NCI-H524 (cell line): ENCODE measurements around the gene BMI1.

Experiments
- DNase-seq, 2 experiments: peaks; one replicate each; lab custom pipeline; 2025; lab: John Stamatoyannopoulos, UW

Gene BMI1

DNA sequence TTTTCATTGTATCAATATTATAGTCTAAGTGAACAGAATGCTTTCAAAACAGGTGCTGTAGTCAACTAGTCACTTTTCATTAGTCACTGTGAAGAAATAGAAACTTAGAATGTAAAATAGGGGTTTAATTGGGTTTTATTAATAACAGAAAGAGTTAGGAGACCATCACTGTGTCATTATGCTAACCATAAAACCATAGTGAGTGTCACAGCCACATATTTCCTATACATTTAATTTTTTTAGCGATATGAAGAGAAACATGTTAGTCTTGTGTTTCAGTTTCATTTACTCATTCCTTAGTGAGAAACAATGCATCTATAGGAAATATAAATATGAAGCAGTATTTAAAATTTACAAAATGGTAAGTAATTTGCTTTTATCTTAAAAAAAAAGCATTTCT, 46.6 kb downstream of the BMI1 start:
- no peak for DNase-seq

- DNase-seq = no peak
These were observed 47.5 kb downstream of the BMI1 start for GRCh38 chr10:22368402-22368801.

DNA sequence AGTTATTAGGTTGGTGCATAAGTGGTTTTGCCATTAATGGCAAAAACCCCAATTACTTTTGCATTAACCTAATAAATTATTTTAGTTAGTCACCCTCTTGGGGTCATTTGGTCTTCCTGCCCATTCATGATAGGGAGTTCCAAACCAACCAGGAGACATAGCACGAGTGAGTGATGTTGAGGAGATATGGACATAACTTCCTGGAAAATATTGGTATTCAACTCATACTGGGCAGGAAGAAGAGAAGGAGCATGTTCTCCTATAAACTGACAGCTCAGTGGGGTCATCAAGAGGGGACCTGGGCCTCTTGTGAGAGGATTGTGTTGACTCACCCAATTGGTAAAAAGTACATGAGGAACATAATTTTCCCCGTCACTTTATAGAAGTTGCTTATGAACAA, 48.1 kb downstream of the BMI1 start:
- DNase-seq = no peak

DNA sequence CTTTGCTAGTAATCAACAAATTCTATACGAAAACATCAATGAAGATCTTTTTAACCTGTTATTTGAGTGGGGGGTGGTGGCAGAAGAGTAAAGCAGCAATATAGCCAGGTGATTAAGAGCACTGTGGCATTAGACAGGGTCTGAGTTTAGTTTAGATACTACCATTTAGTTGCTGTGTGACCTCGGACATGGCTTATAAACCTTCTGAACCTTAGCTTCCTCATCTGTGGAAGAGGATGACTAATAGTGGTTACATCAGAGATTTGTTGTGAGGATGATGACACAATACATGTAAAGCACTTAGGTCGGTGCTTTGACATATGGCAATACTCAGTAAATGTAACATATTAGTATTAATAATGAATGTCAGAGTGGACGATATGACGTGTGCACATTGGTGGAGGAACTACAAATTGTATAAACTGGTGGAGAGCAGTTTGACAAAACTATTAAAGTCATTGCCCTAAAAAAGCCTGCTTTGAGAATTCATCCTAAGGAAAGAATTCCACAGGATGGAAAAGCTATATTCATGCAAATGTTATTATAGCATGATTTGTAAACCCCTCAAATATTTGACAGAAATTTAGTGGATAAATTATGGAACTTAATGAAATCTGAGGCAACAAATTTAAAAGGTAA, 48.7 kb downstream of the BMI1 start:
- no peak for DNase-seq

GRCh38 chr10:22370320-22370719, 49.4 kb downstream of the BMI1 start:
- no peak for DNase-seq

DNA sequence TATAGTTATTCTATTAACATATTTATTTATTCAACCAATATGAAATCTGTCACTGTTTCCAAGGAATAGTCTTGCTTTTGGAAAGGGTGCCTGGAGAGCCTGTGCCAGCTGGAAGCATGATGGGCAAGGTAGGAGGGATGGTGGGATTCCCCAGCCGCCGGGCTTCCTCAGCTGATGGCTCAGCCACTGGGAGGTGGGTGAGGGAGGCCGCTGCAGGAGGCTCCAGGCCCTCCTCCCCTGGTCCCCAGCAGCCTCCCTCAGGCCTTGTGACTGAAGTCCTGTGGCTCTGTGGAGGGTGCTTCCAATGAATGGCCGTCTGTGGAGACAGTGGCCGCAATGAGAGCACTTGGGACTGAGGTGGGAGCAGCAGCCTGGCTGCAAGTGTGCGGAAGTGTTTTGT, 51.4 kb downstream of the BMI1 start:
- DNase-seq = no peak

DNA sequence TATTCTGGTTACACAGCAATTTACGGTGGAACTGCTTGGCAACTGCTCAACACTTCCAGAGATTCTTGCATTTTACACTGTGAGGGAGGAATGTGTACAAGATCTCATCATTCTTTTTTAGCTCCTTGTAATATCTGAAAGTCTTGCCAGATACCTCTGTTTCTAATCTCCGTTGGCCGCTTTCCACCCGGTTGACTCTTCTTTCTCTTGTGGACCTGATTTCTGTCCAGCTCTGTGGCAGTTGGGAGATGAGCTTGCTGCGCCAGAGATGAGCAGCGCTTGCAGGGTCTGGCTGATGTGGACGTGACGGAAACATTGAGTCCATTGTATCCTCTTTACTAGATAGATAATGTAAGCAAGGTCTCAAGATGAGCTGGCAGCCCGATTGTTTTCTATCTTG, 52.0 kb downstream of the BMI1 start:
- no peak for DNase-seq

GRCh38 chr10:22374489-22375126, 53.7 kb downstream of the BMI1 start:
- DNase-seq = no peak

DNA sequence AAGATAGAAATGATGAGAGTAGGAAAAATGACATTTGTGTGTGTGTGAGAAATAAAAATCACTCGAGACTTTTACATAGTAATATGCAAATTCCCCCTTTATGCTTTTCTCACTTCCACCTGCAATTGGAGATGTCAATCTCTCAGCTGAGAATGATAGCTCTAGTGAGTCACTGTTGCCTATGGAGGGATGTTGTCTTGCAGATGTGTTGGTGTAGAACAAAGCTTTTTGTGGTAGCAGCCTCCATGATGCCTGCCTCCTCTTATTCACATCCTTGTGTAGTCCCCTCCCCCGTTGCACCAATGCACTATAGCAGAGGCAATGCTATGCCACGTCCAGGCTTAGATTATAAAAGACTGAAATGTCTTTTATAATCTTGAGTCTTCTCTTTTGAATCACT, 58.2 kb downstream of the BMI1 start:
- no peak for DNase-seq
